MM.1S (cell line): ENCODE measurements around the gene LRRC56.

Experiments
- DNase-seq: peaks from one replicate; pipeline ENCODE4 v3.0.0-alpha.2; 2015
- H2AFZ ChIP-seq: fragments of 300-600 bp; sonication (generic); 2 replicates; pipeline ENCODE4 v1.6.0; 2016; ENCODE audit warnings: antibody characterized with exemption, low read length
- H3F3A ChIP-seq: fragments of 300-600 bp; sonication (generic); 2 replicates; pipeline ENCODE4 v1.6.1; 2016; ENCODE audit warnings: mild to moderate bottlenecking, antibody characterized with exemption, low read length, moderate library complexity, mixed read lengths; ENCODE audit not compliant: insufficient read depth
- H3K27ac ChIP-seq: fragments of 300-600 bp; sonication (generic); 2 replicates; pipeline ENCODE4 v1.5.1; 2016; ENCODE audit warnings: mild to moderate bottlenecking, low read length
- H3K27me3 ChIP-seq: fragments of 300-600 bp; sonication (generic); replicated peaks from 2 replicates; pipeline ENCODE4 v1.6.0; 2016; ENCODE audit warnings: low read length; ENCODE audit not compliant: insufficient read depth
- H3K36me3 ChIP-seq: fragments of 300-600 bp; sonication (generic); replicated peaks from 2 replicates; pipeline ENCODE4 v1.6.1; 2016; ENCODE audit warnings: mild to moderate bottlenecking, low read length, mixed read lengths; ENCODE audit not compliant: insufficient read depth
- H3K4me1 ChIP-seq: fragments of 300-600 bp; sonication (generic); 2 replicates; pipeline ENCODE4 v1.6.1; 2016; ENCODE audit warnings: low read length, mixed read lengths
- H3K4me2 ChIP-seq: fragments of 300-600 bp; sonication (generic); 2 replicates; pipeline ENCODE4 v1.6.0; 2016; ENCODE audit warnings: low read depth, low read length
- H3K4me3 ChIP-seq: fragments of 300-600 bp; sonication (generic); 2 replicates; pipeline ENCODE4 v1.5.1; 2016; ENCODE audit warnings: low read length, mixed read lengths
- H3K79me2 ChIP-seq: fragments of 300-600 bp; sonication (generic); 2 replicates; pipeline ENCODE4 v1.6.1; 2016; ENCODE audit warnings: mixed run types, low read length, mixed read lengths
- H3K9ac ChIP-seq: fragments of 300-600 bp; sonication (generic); 2 replicates; pipeline ENCODE4 v1.6.1; 2016; ENCODE audit warnings: low read length, mixed read lengths
- H3K9me2 ChIP-seq: fragments of 300-600 bp; sonication (generic); replicated peaks from 2 replicates; pipeline ENCODE4 v1.6.1; 2016; ENCODE audit warnings: mild to moderate bottlenecking, low read length, mixed read lengths; ENCODE audit not compliant: insufficient read depth
- H3K9me3 ChIP-seq: fragments of 300-600 bp; sonication (generic); replicated peaks from 2 replicates; pipeline ENCODE4 v1.6.1; 2016; ENCODE audit warnings: mild to moderate bottlenecking, low read length, mixed read lengths; ENCODE audit not compliant: insufficient read depth
- H4K20me1 ChIP-seq: fragments of 300-600 bp; sonication (generic); 2 replicates; pipeline ENCODE4 v1.6.1; 2016; ENCODE audit warnings: mild to moderate bottlenecking, low read length, moderate library complexity, mixed read lengths; ENCODE audit not compliant: insufficient read depth
- CTCF ChIP-seq: fragments of 300-600 bp; sonication (generic); IDR thresholded peaks from 2 replicates; pipeline ENCODE4 v1.5.1; 2016; ENCODE audit warnings: antibody characterized with exemption, low read length, mixed read lengths
- EZH2 ChIP-seq: fragments of 300-600 bp; sonication (generic); optimal IDR thresholded peaks from 2 replicates; pipeline ENCODE3; 2017; ENCODE audit warnings: low read depth, mild to moderate bottlenecking, antibody characterized with exemption, low read length, mixed read lengths
- EZH2phosphoT487 ChIP-seq: fragments of 300-600 bp; sonication (generic); IDR thresholded peaks from 2 replicates; pipeline ENCODE4 v1.6.1; 2018; ENCODE audit warnings: antibody characterized with exemption, low read length

LRRC56 gene

GRCh38 chr11:595400-595799, 58.1 kb downstream of the LRRC56 start:
- no peak overlapping the region for H3K27ac ChIP-seq
- peaks cover 68% of the 10 kb centered on the region for H3K79me2 ChIP-seq

GRCh38 chr11:596374-596773, 59.0 kb downstream of the LRRC56 start:
- no peak overlapping the region for H3K4me3 ChIP-seq
- H3K4me2 ChIP-seq = no peak overlapping the region
- TF ChIP-seq CTCF (no peak), EZH2 (no peak), EZH2phosphoT487 (no peak)
- H3K9me3 ChIP-seq = no peaks in the 10 kb centered on the region
- H3K79me2 ChIP-seq = peaks cover 63% of the 10 kb centered on the region
- no peaks in the 10 kb centered on the region for H3K9me2 ChIP-seq
- H2AFZ ChIP-seq = no peak overlapping the region
- no peak overlapping the region for H3K27ac ChIP-seq
- no peak overlapping the region for H3K9ac ChIP-seq
- H3K27me3 ChIP-seq = no peaks in the 10 kb centered on the region
- no peak for DNase-seq
- H3K4me1 ChIP-seq = no peaks in the 10 kb centered on the region
- no peaks in the 10 kb centered on the region for H3F3A ChIP-seq
- H4K20me1 ChIP-seq = no peaks in the 10 kb centered on the region
- peaks cover 22% of the 10 kb centered on the region for H3K36me3 ChIP-seq

More at GRCh38 chr11:595400-595799, 58.1 kb downstream of the LRRC56 start:
- H3K9ac ChIP-seq = no peak overlapping the region
- H2AFZ ChIP-seq = no peak overlapping the region
- DNase-seq = no peak
- no peak overlapping the region for H3K4me3 ChIP-seq
- no peak for TF ChIP-seq EZH2
- no peak for TF ChIP-seq CTCF
- TF ChIP-seq EZH2phosphoT487 = no peak
- no peak overlapping the region for H3K4me2 ChIP-seq
- no peaks in the 10 kb centered on the region for H3K27me3 ChIP-seq
- no peaks in the 10 kb centered on the region for H3F3A ChIP-seq
- H3K9me3 ChIP-seq = no peaks in the 10 kb centered on the region
- no peaks in the 10 kb centered on the region for H3K4me1 ChIP-seq
- H4K20me1 ChIP-seq = no peaks in the 10 kb centered on the region
- H3K9me2 ChIP-seq = no peaks in the 10 kb centered on the region
- H3K36me3 ChIP-seq = peaks cover 21% of the 10 kb centered on the region

GRCh38 chr11:597166-597725, 59.9 kb downstream of the LRRC56 start:
- Histone ChIP-seq H4K20me1 (no peaks in the 10 kb centered on the region), H3K27me3 (no peaks in the 10 kb centered on the region), H3K9me2 (no peaks in the 10 kb centered on the region), H2AFZ (no peak overlapping the region), H3K9me3 (no peaks in the 10 kb centered on the region), H3K79me2 (peaks cover 65% of the 10 kb centered on the region), H3K4me1 (no peaks in the 10 kb centered on the region), H3K4me3 (no peak overlapping the region), H3K4me2 (no peak overlapping the region), H3K27ac (no peak overlapping the region), H3K9ac (no peak overlapping the region), H3F3A (no peaks in the 10 kb centered on the region), H3K36me3 (peaks cover 23% of the 10 kb centered on the region)
- DNase-seq = no peak
- TF ChIP-seq EZH2phosphoT487 = no peak
- TF ChIP-seq EZH2 = no peak
- peak; percentile 18 for TF ChIP-seq CTCF
